ENCODE data around the gene CHID1.

CHID1 gene

DNA sequence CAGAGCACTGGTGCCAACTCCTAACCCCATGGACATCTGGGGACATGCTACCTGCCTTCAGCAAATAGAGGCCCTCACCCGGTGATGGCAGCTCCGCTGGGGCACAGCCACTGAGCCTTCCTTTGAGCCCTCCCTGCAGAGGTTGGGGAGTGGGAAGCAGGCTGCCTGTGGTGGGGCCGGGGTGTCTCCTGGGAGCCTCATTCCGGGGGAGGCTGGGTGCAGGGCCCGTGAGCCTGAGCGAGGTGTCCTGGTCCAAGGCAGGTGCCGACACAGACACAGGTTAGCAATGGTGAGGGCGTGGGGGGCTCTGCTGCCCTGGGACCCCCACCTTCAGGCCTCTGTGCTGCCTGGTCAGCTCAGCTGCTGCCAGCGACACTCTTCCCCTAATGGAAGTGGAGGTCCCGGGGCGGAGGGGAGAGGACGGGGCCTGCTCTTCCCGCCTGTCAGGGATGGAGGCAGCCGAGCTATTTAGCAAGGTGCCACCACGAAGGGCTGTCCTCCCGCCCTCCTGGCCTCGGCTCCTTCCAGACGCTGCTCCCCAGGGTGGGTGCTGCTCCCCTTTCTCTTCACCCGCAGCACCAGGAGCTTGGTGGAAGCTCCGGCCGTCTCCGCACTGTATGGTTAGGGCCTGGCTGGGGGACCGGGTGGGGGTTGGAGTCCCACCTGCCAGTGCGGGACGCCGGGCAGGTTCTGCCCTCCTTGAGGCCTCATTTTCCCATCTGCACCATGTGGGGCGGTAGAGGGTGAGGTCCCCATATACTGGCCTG, 56.7 kb downstream of the CHID1 start:
- in situ Hi-C loops (cut with MboI; ENCODE audit: low sequenced_read_pairs), result loop anchor here (25.0 kb wide), 1 partner anchor 208 kb away; the partner anchor contains the start of gene MUC2

DNA sequence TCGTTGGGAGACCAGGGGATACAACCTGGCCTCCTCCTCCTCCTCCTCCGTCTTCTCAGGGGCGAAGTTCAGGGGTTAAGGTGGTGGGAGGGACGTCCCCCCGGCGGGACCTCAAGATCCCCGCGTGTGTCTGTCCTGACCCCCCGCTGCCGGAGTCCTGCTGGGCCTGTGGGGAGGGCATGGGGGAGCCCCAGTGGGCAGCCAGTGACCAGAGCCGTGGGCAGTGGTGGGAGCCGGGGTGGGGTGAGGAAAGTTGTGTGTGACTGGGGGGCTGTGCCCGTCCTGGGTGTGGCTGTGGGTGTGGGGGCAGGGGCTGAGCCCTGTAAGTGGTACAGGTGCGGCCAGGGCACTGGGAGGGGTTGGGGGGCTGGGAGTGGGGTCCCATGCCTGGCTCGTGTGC, 57.8 kb downstream of the CHID1 start:
- in situ Hi-C loops (cut with MboI; ENCODE audit: low sequenced_read_pairs), result loop anchor here (25.0 kb wide), 1 partner anchor 210 kb away; the partner anchor contains the start of gene MUC2

DNA sequence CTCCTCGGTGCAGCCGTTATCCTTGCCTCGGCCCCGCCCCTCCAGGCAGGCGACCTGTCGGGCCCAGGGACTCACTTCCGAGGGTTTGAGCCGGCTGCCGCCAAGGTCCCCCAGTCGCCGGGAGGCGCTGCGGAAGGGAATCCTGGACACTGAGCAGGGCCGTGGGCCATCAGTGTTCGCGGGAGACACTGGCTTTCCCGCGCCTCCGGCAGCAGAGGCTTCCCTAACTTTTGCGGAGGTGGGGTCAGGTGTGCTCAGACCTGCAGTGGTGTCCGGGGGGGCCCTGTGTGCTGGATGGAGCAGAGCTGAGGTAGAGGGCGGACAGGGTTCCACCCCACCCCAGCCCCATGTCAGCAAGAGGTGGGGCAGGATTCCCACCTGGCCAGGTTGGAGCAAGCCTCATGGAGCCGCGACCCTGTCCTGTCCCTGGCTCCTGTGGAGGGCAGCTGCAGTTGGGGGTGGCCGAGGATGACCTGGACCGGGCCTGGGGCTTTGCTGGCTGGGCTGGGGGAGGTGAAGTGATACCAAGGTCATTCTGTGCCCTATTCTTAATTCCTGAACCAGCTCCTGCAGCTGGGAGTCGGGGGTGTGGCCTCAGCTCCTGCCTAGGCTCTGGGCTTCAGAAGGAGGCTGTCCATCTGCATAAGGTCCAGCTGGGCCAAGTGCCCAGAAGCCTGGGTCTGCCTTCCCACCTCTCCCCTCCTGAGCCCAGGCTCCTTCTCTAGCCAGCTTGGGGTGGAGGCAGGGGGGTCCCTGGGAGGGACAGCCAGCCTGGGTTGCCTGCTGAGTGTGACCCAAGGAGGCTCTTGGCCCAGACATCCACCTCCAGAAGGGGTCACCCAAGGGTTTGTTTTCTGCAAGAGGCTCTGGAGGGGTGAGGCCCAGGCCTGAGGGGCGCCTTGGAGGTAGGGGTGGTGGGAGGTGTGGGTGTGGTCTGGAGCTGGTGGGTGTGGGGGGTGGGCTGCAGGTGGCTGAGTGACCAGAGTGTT, 59.5 kb downstream of the CHID1 start:
- in situ Hi-C loops (cut with MboI; ENCODE audit: low sequenced_read_pairs), result loop anchor here (25.0 kb wide), 1 partner anchor 211 kb away; the partner anchor contains the start of gene MUC2

- in situ Hi-C loops (cut with MboI; ENCODE audit: low sequenced_read_pairs), result loop anchor here (25.0 kb wide), 1 partner anchor 212 kb away; the partner anchor contains the start of gene MUC2
These were observed 60.4 kb downstream of the CHID1 start for GRCh38 chr11:849951-850774.

DNA sequence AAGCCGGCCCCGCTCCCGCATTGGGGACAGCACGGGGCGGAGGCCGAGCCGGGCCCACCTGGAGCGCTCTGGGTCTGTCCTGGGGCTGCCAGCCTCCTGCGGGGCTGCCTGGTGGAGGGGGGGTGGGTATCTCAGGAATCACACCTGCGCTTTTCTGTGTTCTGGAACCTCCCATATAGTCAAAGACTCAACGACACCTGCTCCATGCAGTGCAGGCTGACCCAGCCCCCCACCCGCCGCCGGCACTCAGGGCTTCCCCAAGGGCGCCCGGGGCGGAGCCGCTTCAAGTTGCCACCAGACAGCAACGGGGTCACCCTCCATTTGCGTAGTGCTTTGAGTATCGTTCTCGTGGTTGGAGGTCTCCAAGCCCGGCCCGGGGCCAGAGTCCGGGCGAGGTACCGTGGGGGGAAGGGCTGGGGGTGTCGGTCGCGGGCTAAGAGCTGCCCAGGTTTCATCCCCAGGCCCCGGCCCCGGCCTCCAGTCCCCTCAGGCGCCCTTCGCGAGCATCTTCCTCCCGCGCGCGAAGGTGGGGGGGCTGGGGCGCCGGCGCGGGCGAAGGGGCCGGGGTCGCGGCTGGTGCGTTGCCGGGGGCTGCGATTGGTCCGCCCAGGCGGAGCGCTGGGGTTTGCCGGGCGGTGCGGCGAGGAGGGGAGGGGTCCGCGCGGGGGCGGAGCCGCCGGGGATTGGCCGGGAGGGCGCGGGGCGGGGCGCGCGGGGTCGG, 61.3 kb downstream of the CHID1 start:
- in situ Hi-C loops (cut with MboI; ENCODE audit: low sequenced_read_pairs), result no loop called here

- in situ Hi-C loops (cut with MboI; ENCODE audit: low sequenced_read_pairs), result no loop called here
These were observed 62.2 kb downstream of the CHID1 start for GRCh38 chr11:848380-848931.

- in situ Hi-C loops (cut with MboI; ENCODE audit: low sequenced_read_pairs), result no loop called here
These were observed 62.7 kb downstream of the CHID1 start for GRCh38 chr11:847876-848275.

DNA sequence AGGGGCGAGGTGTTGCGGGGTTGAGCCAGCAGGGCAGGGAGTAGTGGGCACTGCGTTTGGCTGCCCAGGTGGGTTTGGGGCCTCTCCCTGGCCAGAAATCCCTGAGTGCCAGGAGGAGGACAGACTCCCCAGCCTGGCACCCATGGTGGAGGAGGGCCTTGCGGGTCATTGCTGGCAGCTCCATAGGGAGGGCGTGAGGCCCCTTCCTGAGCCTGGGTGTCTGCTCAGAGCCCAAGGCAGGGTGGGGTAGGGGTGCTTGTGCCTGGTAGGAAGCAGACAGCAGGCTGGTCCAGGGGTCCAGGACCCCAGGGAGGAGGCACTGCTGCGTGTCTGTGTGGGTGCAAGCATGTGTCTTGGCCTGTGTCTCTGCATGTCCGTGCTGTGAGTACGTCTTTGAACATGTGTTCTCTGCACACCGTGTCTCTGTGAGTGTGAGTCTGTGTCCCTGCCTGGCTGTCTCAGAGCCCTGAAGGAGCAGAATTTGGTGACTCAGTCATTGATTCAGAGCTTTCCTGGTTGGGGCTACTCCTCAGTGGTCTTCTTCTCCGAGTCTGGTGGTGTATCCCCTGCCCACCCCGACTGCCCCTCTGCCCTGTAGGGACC, 64.0 kb downstream of the CHID1 start:
- in situ Hi-C loops (cut with MboI; ENCODE audit: low sequenced_read_pairs), result no loop called here

- in situ Hi-C loops (cut with MboI; ENCODE audit: low sequenced_read_pairs), result no loop called here
These were observed 64.6 kb downstream of the CHID1 start for GRCh38 chr11:845872-846495.

GRCh38 chr11:844693-845644, 65.6 kb downstream of the CHID1 start:
- in situ Hi-C loops (cut with MboI; ENCODE audit: low sequenced_read_pairs), result no loop called here

- in situ Hi-C loops (cut with MboI; ENCODE audit: low sequenced_read_pairs), result no loop called here
These were observed 66.6 kb downstream of the CHID1 start for GRCh38 chr11:843818-844692.

DNA sequence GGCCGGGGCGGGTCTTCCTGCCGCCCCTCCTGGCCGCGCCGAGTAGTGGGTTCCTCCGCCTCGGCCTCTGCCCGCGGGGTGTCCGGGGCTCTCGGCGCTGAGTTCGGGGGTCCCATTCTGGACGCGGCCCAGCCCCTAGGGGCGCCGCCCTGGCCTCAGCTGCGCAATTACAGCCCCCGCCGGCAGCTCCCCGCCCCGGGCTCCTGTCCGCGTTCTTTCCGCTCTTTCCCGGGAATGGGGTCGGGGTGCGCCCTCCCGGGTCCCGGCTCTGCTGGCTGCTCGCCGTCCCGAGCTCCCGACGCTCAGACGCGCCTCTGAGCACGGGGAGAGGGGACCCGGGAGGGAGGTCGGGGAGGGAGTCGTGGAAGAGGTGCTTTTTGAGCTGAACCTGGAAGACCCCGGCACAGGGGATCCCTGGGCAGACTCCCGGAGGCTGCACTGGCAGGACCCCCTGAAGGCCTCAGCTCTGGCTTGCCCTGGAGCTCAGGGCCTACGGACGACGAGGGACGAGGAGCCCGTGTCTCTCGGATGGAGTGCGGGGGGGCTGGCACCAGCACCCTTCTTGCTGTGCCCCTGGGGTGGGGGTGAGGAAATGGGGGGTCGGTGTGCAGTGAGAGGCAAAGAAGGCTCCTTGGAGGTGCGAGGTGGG, 67.4 kb downstream of the CHID1 start:
- in situ Hi-C loops (cut with MboI; ENCODE audit: low sequenced_read_pairs), result no loop called here

GRCh38 chr11:842370-843002, 68.1 kb downstream of the CHID1 start, which contains the start of the genes POLR2L and TSPAN4:
TSS of gene POLR2L (minus strand) at chr11:842529. CDS start at chr11:842508, 21 bp downstream.
TSS of gene TSPAN4 (plus strand) at chr11:842852. CDS start at chr11:850305, 7,453 bp downstream.
- in situ Hi-C loops (cut with MboI; ENCODE audit: low sequenced_read_pairs), result no loop called here

- in situ Hi-C loops (cut with MboI; ENCODE audit: low sequenced_read_pairs), result no loop called here
These were observed 68.6 kb downstream of the CHID1 start for GRCh38 chr11:841981-842369.

- in situ Hi-C loops (cut with MboI; ENCODE audit: low sequenced_read_pairs), result no loop called here
These were observed 70.6 kb downstream of the CHID1 start for GRCh38 chr11:839875-840617.

All from HL-60/S4 (cell line).